Stimulated activated naive CD8-positive, alpha-beta T cell treated with anti-CD3 and anti-CD28 coated beads, Interleukin-15, Interleukin-2, amounts not matched to agents 100 ng/mL and 50 ng/mL, for 24 hours (primary cell): ENCODE measurements around the gene FBXW4.

Experiments used
- H3K27ac Mint-ChIP-seq: one replicate; pipeline ENCODE4 v1.8.0; 2021; ENCODE audit warnings: mild to moderate bottlenecking, mixed read lengths
- H3K27me3 Mint-ChIP-seq: one replicate; pipeline ENCODE4 v1.8.0; 2021; ENCODE audit warnings: mixed read lengths
- H3K36me3 Mint-ChIP-seq: one replicate; pipeline ENCODE4 v1.8.0; 2021; ENCODE audit warnings: low read depth, mixed read lengths
- H3K4me1 Mint-ChIP-seq: one replicate; pipeline ENCODE4 v1.8.0; 2021; ENCODE audit warnings: low read depth, mixed read lengths
- H3K4me3 Mint-ChIP-seq: one replicate; pipeline ENCODE4 v1.8.0; 2021; ENCODE audit warnings: mild to moderate bottlenecking, mixed read lengths
- H3K9me3 Mint-ChIP-seq: one replicate; pipeline ENCODE4 v1.8.0; 2021; ENCODE audit warnings: mixed read lengths

The FBXW4 gene

GRCh38 chr10:101684782-101685181 lies 10.2 kb downstream of the FBXW4 start:
- H3K27me3 Mint-ChIP-seq, result no peaks in the 10 kb centered on the region
- H3K9me3 Mint-ChIP-seq, result no peaks in the 10 kb centered on the region
- H3K4me1 Mint-ChIP-seq, result peaks cover 58% of the 10 kb centered on the region
- peaks cover 46% of the 10 kb centered on the region for H3K36me3 Mint-ChIP-seq
- H3K4me3 Mint-ChIP-seq, result no peak overlapping the region
- no peak overlapping the region for H3K27ac Mint-ChIP-seq

GRCh38 chr10:101683276-101683675 lies 11.7 kb downstream of the FBXW4 start:
- H3K4me1 Mint-ChIP-seq, result peaks cover 43% of the 10 kb centered on the region
- no peak overlapping the region for H3K4me3 Mint-ChIP-seq
- peaks cover 34% of the 10 kb centered on the region for H3K36me3 Mint-ChIP-seq
- no peaks in the 10 kb centered on the region for H3K9me3 Mint-ChIP-seq
- H3K27ac Mint-ChIP-seq, result peak overlapping the region; percentile 24
- no peaks in the 10 kb centered on the region for H3K27me3 Mint-ChIP-seq

GRCh38 chr10:101682172-101682825 lies 12.7 kb downstream of the FBXW4 start:
- Mint-ChIP-seq H3K4me1 (peaks cover 34% of the 10 kb centered on the region), H3K27ac (no peak overlapping the region), H3K36me3 (peaks cover 27% of the 10 kb centered on the region), H3K27me3 (no peaks in the 10 kb centered on the region), H3K4me3 (no peak overlapping the region), H3K9me3 (peaks cover 1% of the 10 kb centered on the region)

- H3K36me3 Mint-ChIP-seq, result peaks cover 42% of the 10 kb centered on the region
- no peak overlapping the region for H3K27ac Mint-ChIP-seq
- H3K27me3 Mint-ChIP-seq, result no peaks in the 10 kb centered on the region
These were observed 18.4 kb downstream of the FBXW4 start for GRCh38 chr10:101676565-101676964.

GRCh38 chr10:101675115-101675514 lies 19.9 kb downstream of the FBXW4 start:
- Mint-ChIP-seq H3K4me3 (no peak overlapping the region), H3K27me3 (no peaks in the 10 kb centered on the region), H3K9me3 (peaks cover 5% of the 10 kb centered on the region), H3K27ac (no peak overlapping the region), H3K4me1 (no peaks in the 10 kb centered on the region), H3K36me3 (peaks cover 57% of the 10 kb centered on the region)

More at GRCh38 chr10:101676565-101676964, 18.4 kb downstream of the FBXW4 start:
- Mint-ChIP-seq H3K9me3 (peaks cover 5% of the 10 kb centered on the region), H3K4me1 (no peaks in the 10 kb centered on the region), H3K4me3 (no peak overlapping the region)

GRCh38 chr10:101672536-101672935 lies 22.4 kb downstream of the FBXW4 start:
- no peak overlapping the region for H3K4me3 Mint-ChIP-seq
- H3K27me3 Mint-ChIP-seq, result no peaks in the 10 kb centered on the region
- peaks cover 74% of the 10 kb centered on the region for H3K36me3 Mint-ChIP-seq
- H3K27ac Mint-ChIP-seq, result no peak overlapping the region
- H3K4me1 Mint-ChIP-seq, result no peaks in the 10 kb centered on the region
- H3K9me3 Mint-ChIP-seq, result peaks cover 5% of the 10 kb centered on the region

GRCh38 chr10:101671453-101671852 lies 23.5 kb downstream of the FBXW4 start:
- Mint-ChIP-seq H3K9me3 (no peaks in the 10 kb centered on the region), H3K27me3 (no peaks in the 10 kb centered on the region), H3K36me3 (peaks cover 70% of the 10 kb centered on the region), H3K4me1 (no peaks in the 10 kb centered on the region), H3K4me3 (no peak overlapping the region), H3K27ac (no peak overlapping the region)

- H3K27ac Mint-ChIP-seq, result no peak overlapping the region
- H3K4me1 Mint-ChIP-seq, result no peaks in the 10 kb centered on the region
- H3K36me3 Mint-ChIP-seq, result peaks cover 70% of the 10 kb centered on the region
- no peak overlapping the region for H3K4me3 Mint-ChIP-seq
- H3K9me3 Mint-ChIP-seq, result no peaks in the 10 kb centered on the region
- no peaks in the 10 kb centered on the region for H3K27me3 Mint-ChIP-seq
These were observed 24.3 kb downstream of the FBXW4 start for GRCh38 chr10:101670635-101671034.

- Mint-ChIP-seq H3K9me3 (no peaks in the 10 kb centered on the region), H3K27me3 (no peaks in the 10 kb centered on the region), H3K4me3 (no peak overlapping the region), H3K4me1 (no peaks in the 10 kb centered on the region), H3K27ac (no peak overlapping the region), H3K36me3 (peaks cover 70% of the 10 kb centered on the region)
These were observed 25.8 kb downstream of the FBXW4 start for GRCh38 chr10:101669181-101669580.

- H3K27me3 Mint-ChIP-seq, result no peaks in the 10 kb centered on the region
- H3K36me3 Mint-ChIP-seq, result peaks cover 71% of the 10 kb centered on the region
- H3K9me3 Mint-ChIP-seq, result no peaks in the 10 kb centered on the region
- no peak overlapping the region for H3K4me3 Mint-ChIP-seq
- H3K27ac Mint-ChIP-seq, result no peak overlapping the region
- H3K4me1 Mint-ChIP-seq, result no peaks in the 10 kb centered on the region
These were observed 26.4 kb downstream of the FBXW4 start for GRCh38 chr10:101668566-101668965.

- Mint-ChIP-seq H3K27ac (no peak overlapping the region), H3K36me3 (peaks cover 66% of the 10 kb centered on the region)
These were observed 28.9 kb downstream of the FBXW4 start for GRCh38 chr10:101666083-101666482.

GRCh38 chr10:101663097-101663496 lies 31.9 kb downstream of the FBXW4 start:
- no peak overlapping the region for H3K4me3 Mint-ChIP-seq
- H3K4me1 Mint-ChIP-seq, result no peaks in the 10 kb centered on the region
- H3K36me3 Mint-ChIP-seq, result peaks cover 53% of the 10 kb centered on the region
- H3K27me3 Mint-ChIP-seq, result no peaks in the 10 kb centered on the region
- H3K9me3 Mint-ChIP-seq, result no peaks in the 10 kb centered on the region
- H3K27ac Mint-ChIP-seq, result no peak overlapping the region

More at GRCh38 chr10:101666083-101666482, 28.9 kb downstream of the FBXW4 start:
- Mint-ChIP-seq H3K9me3 (no peaks in the 10 kb centered on the region), H3K4me3 (no peak overlapping the region), H3K4me1 (no peaks in the 10 kb centered on the region), H3K27me3 (no peaks in the 10 kb centered on the region)

- no peak overlapping the region for H3K27ac Mint-ChIP-seq
- no peak overlapping the region for H3K4me3 Mint-ChIP-seq
- no peaks in the 10 kb centered on the region for H3K9me3 Mint-ChIP-seq
- no peaks in the 10 kb centered on the region for H3K27me3 Mint-ChIP-seq
- H3K4me1 Mint-ChIP-seq, result no peaks in the 10 kb centered on the region
- peaks cover 49% of the 10 kb centered on the region for H3K36me3 Mint-ChIP-seq
These were observed 34.7 kb downstream of the FBXW4 start for GRCh38 chr10:101660256-101660655.

GRCh38 chr10:101658975-101659374 lies 36.0 kb downstream of the FBXW4 start:
- H3K4me3 Mint-ChIP-seq, result no peak overlapping the region
- H3K27me3 Mint-ChIP-seq, result no peaks in the 10 kb centered on the region
- no peaks in the 10 kb centered on the region for H3K4me1 Mint-ChIP-seq
- no peaks in the 10 kb centered on the region for H3K9me3 Mint-ChIP-seq
- H3K27ac Mint-ChIP-seq, result no peak overlapping the region
- H3K36me3 Mint-ChIP-seq, result peaks cover 46% of the 10 kb centered on the region

- no peak overlapping the region for H3K27ac Mint-ChIP-seq
- no peaks in the 10 kb centered on the region for H3K4me1 Mint-ChIP-seq
- H3K4me3 Mint-ChIP-seq, result no peak overlapping the region
- no peaks in the 10 kb centered on the region for H3K27me3 Mint-ChIP-seq
- no peaks in the 10 kb centered on the region for H3K9me3 Mint-ChIP-seq
- H3K36me3 Mint-ChIP-seq, result peaks cover 30% of the 10 kb centered on the region
These were observed 38.1 kb downstream of the FBXW4 start for GRCh38 chr10:101656890-101657289.

- peaks cover 28% of the 10 kb centered on the region for H3K36me3 Mint-ChIP-seq
- no peaks in the 10 kb centered on the region for H3K27me3 Mint-ChIP-seq
- H3K4me3 Mint-ChIP-seq, result no peak overlapping the region
- H3K27ac Mint-ChIP-seq, result no peak overlapping the region
- no peaks in the 10 kb centered on the region for H3K9me3 Mint-ChIP-seq
- H3K4me1 Mint-ChIP-seq, result no peaks in the 10 kb centered on the region
These were observed 39.4 kb downstream of the FBXW4 start for GRCh38 chr10:101655570-101655969.
